AG04450 (cell line): ENCODE measurements around the gene PLPPR1. TPM values are rescaled to one million over a fixed set of nuclear protein-coding genes. Genes with fewer than 3 reads are reported as not detected.
"Not testable (repeated sequence)": the region's sequence is repeated elsewhere in the genome, so short reads cannot be mapped to it uniquely, and the experiment has no call there.

Source experiments
- CTCF ChIA-PET: fragments of 300-600, 350-600 bp; formaldehyde crosslinking; extraction: SDS; loops from one replicate; lab custom pipeline; 2022; ENCODE audit warnings: antibody characterized with exemption, inconsistent platforms; lab: Charles Lee
- POLR2A ChIA-PET: fragments of 350-600 bp; formaldehyde crosslinking; extraction: SDS; loops from one replicate; lab custom pipeline; 2021; ENCODE audit warnings: antibody characterized with exemption, inconsistent platforms; lab: Yijun Ruan, JAX
- DNase-seq: peaks from one replicate; pipeline ENCODE4 v3.0.0-alpha.2; 2011; ENCODE audit warnings: low read depth, low spot score
- H3K27ac ChIP-seq: one replicate; pipeline ENCODE4 v1.5.1; 2012; ENCODE audit warnings: low read depth, low read length, control low read depth
- H3K27me3 ChIP-seq: one replicate; pipeline ENCODE4 v1.6.0; 2012; ENCODE audit warnings: low read length; ENCODE audit not compliant: control insufficient read depth, insufficient read depth
- H3K4me3 ChIP-seq: 2 replicates; pipeline ENCODE4 v1.5.1; 2011; ENCODE audit warnings: mild to moderate bottlenecking, low read depth, low read length, control low read depth
- H3K9me3 ChIP-seq: 2 replicates; pipeline ENCODE4 v1.5.1; 2012; ENCODE audit warnings: low read length; ENCODE audit not compliant: control insufficient read depth, insufficient read depth
- CTCF ChIP-seq: IDR thresholded peaks from 2 replicates; pipeline ENCODE4 v1.5.1; 2011; ENCODE audit warnings: low read depth, low read length, control low read depth, inconsistent platforms
- polyA plus RNA-seq: library from polyadenylated mRNA; depleted of rRNA; stranded (reverse); fragments of >200 nt; gene quantifications from 2 replicates; pipeline ENCODE4 v1.2.3, GENCODE V29; 2011

PLPPR1 gene
- polyA plus RNA-seq, 1 experiment: not detected

- POLR2A ChIA-PET: no interaction called here
- Histone ChIP-seq H3K4me3 (no peak overlapping the region), H3K27ac (no peak overlapping the region), H3K9me3 (no peaks in the 10 kb centered on the region), H3K27me3 (no peaks in the 10 kb centered on the region)
- no peak for DNase-seq
- CTCF ChIA-PET: no interaction called here
- TF ChIP-seq CTCF: no peak
Measured at GRCh38 chr9:101038488-101038887, 10.0 kb downstream of the PLPPR1 start.

GRCh38 chr9:101039581-101039980 lies 11.1 kb downstream of the PLPPR1 start:
- H3K27ac ChIP-seq, H3K27me3 ChIP-seq, POLR2A ChIA-PET, H3K9me3 ChIP-seq, H3K4me3 ChIP-seq, DNase-seq, CTCF ChIA-PET: not testable (repeated sequence)

- Histone ChIP-seq H3K4me3 (no peak overlapping the region), H3K27ac (no peak overlapping the region), H3K27me3 (no peaks in the 10 kb centered on the region), H3K9me3 (no peaks in the 10 kb centered on the region; the same call in none of the 2 replicates)
- no peak for DNase-seq
- TF ChIP-seq CTCF: no peak
- CTCF ChIA-PET: no interaction called here
- POLR2A ChIA-PET: no interaction called here
Measured at GRCh38 chr9:101047848-101048397, 19.4 kb downstream of the PLPPR1 start.

DNA sequence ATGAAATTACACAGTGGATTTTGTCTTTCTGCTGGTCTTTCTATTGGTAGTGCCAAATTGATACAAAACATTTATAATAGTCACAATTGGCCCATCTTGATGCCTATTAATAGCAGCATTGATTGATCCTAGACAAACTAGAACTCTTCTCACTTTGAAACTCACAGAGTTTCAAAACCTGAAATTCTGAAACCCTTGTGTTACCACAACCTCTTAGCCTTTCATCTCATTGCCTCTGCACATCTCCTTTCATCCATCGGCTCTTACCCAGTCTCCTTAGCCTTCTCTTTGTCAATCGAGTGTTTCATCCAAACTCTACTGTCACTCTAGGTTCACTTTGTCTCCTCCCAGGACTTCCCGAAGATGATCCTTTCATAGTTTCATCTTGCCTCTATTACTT lies 22.1 kb downstream of the PLPPR1 start:
- no peaks in the 10 kb centered on the region; the same call in 1 of the 2 replicates for H3K9me3 ChIP-seq

GRCh38 chr9:101054657-101055056 lies 26.1 kb downstream of the PLPPR1 start:
- Histone ChIP-seq H3K4me3 (no peak overlapping the region), H3K27ac (no peak overlapping the region), H3K27me3 (no peaks in the 10 kb centered on the region), H3K9me3 (no peaks in the 10 kb centered on the region)
- no peak for DNase-seq
- ChIA-PET POLR2A (no interaction called here), CTCF (no interaction called here)
- no peak for TF ChIP-seq CTCF

More for the DNA sequence above, 22.1 kb downstream of the PLPPR1 start:
- Histone ChIP-seq H3K27me3 (no peaks in the 10 kb centered on the region), H3K27ac (no peak overlapping the region), H3K4me3 (no peak overlapping the region)
- no peak for DNase-seq
- TF ChIP-seq CTCF: no peak
- CTCF ChIA-PET: no interaction called here
- POLR2A ChIA-PET: no interaction called here
